H9 (cell line): Measurements from ENCODE around the gene OLIG3. TPM values are rescaled to one million over a fixed set of nuclear protein-coding genes. Genes with fewer than 3 reads are reported as not detected.

Experiments
- DNase-seq: peaks from one replicate; pipeline ENCODE4 v3.0.0-alpha.2; 2017
- H2AFZ ChIP-seq: one replicate; pipeline ENCODE4 v1.6.1; 2013; ENCODE audit warnings: mild to moderate bottlenecking, low read length, control low read depth, moderate library complexity
- H2AK5ac ChIP-seq: 2 replicates; pipeline ENCODE4 v1.6.1; 2013; ENCODE audit warnings: low read length, control low read depth, mixed read lengths; ENCODE audit not compliant: insufficient read length
- H2BK120ac ChIP-seq: one replicate; pipeline ENCODE4 v1.6.1; 2013; ENCODE audit warnings: low read depth, mild to moderate bottlenecking, low read length, control low read depth, inconsistent platforms; ENCODE audit not compliant: poor library complexity, severe bottlenecking
- H2BK12ac ChIP-seq: 2 replicates; pipeline ENCODE4 v1.6.1; 2013; ENCODE audit warnings: low read length, control low read depth, mixed read lengths, low read depth; ENCODE audit not compliant: insufficient read length
- H2BK15ac ChIP-seq: 2 replicates; pipeline ENCODE4 v1.6.1; 2013; ENCODE audit warnings: low read depth, low read length, control low read depth
- H2BK20ac ChIP-seq: one replicate; pipeline ENCODE4 v1.6.1; 2013; ENCODE audit warnings: low read depth, mild to moderate bottlenecking, low read length, control low read depth, inconsistent platforms; ENCODE audit not compliant: poor library complexity, severe bottlenecking
- H2BK5ac ChIP-seq: 2 replicates; pipeline ENCODE4 v1.6.1; 2013; ENCODE audit warnings: low read length, control low read depth, mixed read lengths; ENCODE audit not compliant: insufficient read length
- H3K14ac ChIP-seq: 2 replicates; pipeline ENCODE4 v1.6.1; 2013; ENCODE audit warnings: low read length, control low read depth; ENCODE audit not compliant: insufficient read depth
- H3K18ac ChIP-seq: 2 replicates; pipeline ENCODE4 v1.6.1; 2013; ENCODE audit warnings: low read depth, mild to moderate bottlenecking, mixed read lengths, low read length, control low read depth; ENCODE audit not compliant: insufficient read length
- H3K23ac ChIP-seq: 2 replicates; pipeline ENCODE4 v1.6.1; 2013; ENCODE audit warnings: low read length, control low read depth, mixed read lengths, low read depth; ENCODE audit not compliant: insufficient read length
- H3K23me2 ChIP-seq: 2 replicates; pipeline ENCODE4 v1.6.1; 2013; ENCODE audit warnings: low read depth, mild to moderate bottlenecking, mixed read lengths, low read length, control low read depth; ENCODE audit not compliant: insufficient read length, poor library complexity, severe bottlenecking
- H3K27ac ChIP-seq: 2 replicates; pipeline ENCODE4 v1.5.1; 2013; ENCODE audit warnings: low read length, control low read depth, mixed read lengths, low read depth; ENCODE audit not compliant: insufficient read length
- H3K27me3 ChIP-seq: 2 replicates; pipeline ENCODE4 v1.6.1; 2013; ENCODE audit warnings: low read length, control low read depth, inconsistent platforms; ENCODE audit not compliant: insufficient read depth
- H3K4ac ChIP-seq: 2 replicates; pipeline ENCODE4 v1.6.1; 2013; ENCODE audit warnings: low read depth, mild to moderate bottlenecking, control low read depth, inconsistent platforms, low read length, moderate library complexity
- H3K4me1 ChIP-seq: 2 replicates; pipeline ENCODE4 v1.6.1; 2013; ENCODE audit warnings: low read length, control low read depth, inconsistent platforms; ENCODE audit not compliant: insufficient read depth
- H3K4me2 ChIP-seq: 2 replicates; pipeline ENCODE4 v1.6.1; 2013; ENCODE audit warnings: low read length, control low read depth, mixed read lengths; ENCODE audit not compliant: insufficient read length, insufficient read depth
- H3K56ac ChIP-seq: 2 replicates; pipeline ENCODE4 v1.6.1; 2013; ENCODE audit warnings: low read depth, mild to moderate bottlenecking, mixed read lengths, low read length, control low read depth; ENCODE audit not compliant: insufficient read length
- H3K79me1 ChIP-seq: 2 replicates; pipeline ENCODE4 v1.6.1; 2013; ENCODE audit warnings: low read depth, mild to moderate bottlenecking, moderate library complexity, low read length, control low read depth, inconsistent platforms; ENCODE audit not compliant: insufficient read depth, poor library complexity, severe bottlenecking
- H3K79me2 ChIP-seq: 2 replicates; pipeline ENCODE4 v1.6.1; 2013; ENCODE audit warnings: low read length, control low read depth, inconsistent platforms; ENCODE audit not compliant: insufficient read depth
- H3K9ac ChIP-seq: 2 replicates; pipeline ENCODE4 v1.6.1; 2013; ENCODE audit warnings: low read length, control low read depth, mixed read lengths; ENCODE audit not compliant: insufficient read length; ENCODE audit errors: extremely low read depth
- H3K9me3 ChIP-seq: one replicate; pipeline ENCODE4 v1.6.1; 2013; ENCODE audit warnings: low read depth, low read length, inconsistent platforms; ENCODE audit not compliant: control insufficient read depth
- H3T11ph ChIP-seq: one replicate; pipeline ENCODE4 v1.6.1; 2013; ENCODE audit warnings: mild to moderate bottlenecking, low read length, control low read depth, inconsistent platforms
- H4K20me1 ChIP-seq: one replicate; pipeline ENCODE4 v1.6.1; 2013; ENCODE audit not compliant: control insufficient read depth, insufficient read length, insufficient read depth
- H4K5ac ChIP-seq: 2 replicates; pipeline ENCODE4 v1.6.1; 2013; ENCODE audit warnings: low read depth, mild to moderate bottlenecking, mixed read lengths, low read length, control low read depth; ENCODE audit not compliant: insufficient read length
- H4K8ac ChIP-seq: replicated peaks from 2 replicates; pipeline ENCODE4 v1.6.1; 2013; ENCODE audit warnings: low read length, control low read depth, mixed read lengths, low read depth; ENCODE audit not compliant: insufficient read length
- H4K91ac ChIP-seq: 2 replicates; pipeline ENCODE4 v1.6.1; 2013; ENCODE audit warnings: low read depth, mild to moderate bottlenecking, moderate library complexity, mixed read lengths, low read length, control low read depth; ENCODE audit not compliant: insufficient read length
- H3K27ac Mint-ChIP-seq, 3 experiments: 2 replicates in 2 of 3; 3 replicates in 1 of 3; pipeline ENCODE4 v1.8.0; 2020 to 2021; ENCODE audit warnings: mixed read lengths in 3 of 3, mild to moderate bottlenecking in 1 of 3, moderate library complexity in 1 of 3
- H3K27me3 Mint-ChIP-seq: 2 replicates; pipeline ENCODE4 v1.8.0; 2021; ENCODE audit warnings: low read depth, mild to moderate bottlenecking, moderate library complexity, mixed read lengths
- H3K36me3 Mint-ChIP-seq, 3 experiments: 2 replicates in 2 of 3; 3 replicates in 1 of 3; pipeline ENCODE4 v1.8.0; 2020 to 2021; ENCODE audit warnings: low read depth in 3 of 3, mixed read lengths in 3 of 3; ENCODE audit not compliant: insufficient read depth in 1 of 3
- H3K4me1 Mint-ChIP-seq, 2 experiments: 2 replicates each; pipeline ENCODE4 v1.8.0; 2020; ENCODE audit warnings: mixed read lengths in 2 of 2
- H3K4me3 Mint-ChIP-seq, 2 experiments: 2 replicates in 1 of 2; 3 replicates in 1 of 2; pipeline ENCODE4 v1.8.0; 2020 to 2021; ENCODE audit warnings: mild to moderate bottlenecking in 2 of 2, mixed read lengths in 2 of 2, moderate library complexity in 1 of 2
- H3K9me3 Mint-ChIP-seq, 2 experiments: 2 replicates in 1 of 2; 3 replicates in 1 of 2; pipeline ENCODE4 v1.8.0; 2020; ENCODE audit warnings: mild to moderate bottlenecking in 2 of 2, mixed read lengths in 2 of 2, moderate library complexity in 1 of 2
- WGBS: extraction: QIAGEN DNeasy Blood & Tissue Kit; methylation state at CpG from one replicate; pipeline ENCODE4 v1.1.7; 2013; ENCODE audit warnings: missing lambda C conversion rate, low lambda C conversion rate, mixed read lengths; ENCODE audit not compliant: insufficient read length; ENCODE audit errors: extremely low coverage; 5-methylcytosine and 5-hydroxymethylcytosine counted together
- total RNA-seq: library from RNA; stranded (reverse); gene quantifications from 2 replicates; pipeline ENCODE4 v1.2.1, GENCODE V29; 2021
- TF ChIP-seq, protein P1 (sequence below): fragments of 200-600 bp; sonication (generic); conservative IDR thresholded peaks from 3 replicates; pipeline ENCODE4 v1.8.0; 2021; ENCODE audit warnings: antibody characterized with exemption, mild to moderate bottlenecking

The OLIG3 gene
- total RNA-seq, 1 experiment from 2014 or later = 0.22 TPM

DNA sequence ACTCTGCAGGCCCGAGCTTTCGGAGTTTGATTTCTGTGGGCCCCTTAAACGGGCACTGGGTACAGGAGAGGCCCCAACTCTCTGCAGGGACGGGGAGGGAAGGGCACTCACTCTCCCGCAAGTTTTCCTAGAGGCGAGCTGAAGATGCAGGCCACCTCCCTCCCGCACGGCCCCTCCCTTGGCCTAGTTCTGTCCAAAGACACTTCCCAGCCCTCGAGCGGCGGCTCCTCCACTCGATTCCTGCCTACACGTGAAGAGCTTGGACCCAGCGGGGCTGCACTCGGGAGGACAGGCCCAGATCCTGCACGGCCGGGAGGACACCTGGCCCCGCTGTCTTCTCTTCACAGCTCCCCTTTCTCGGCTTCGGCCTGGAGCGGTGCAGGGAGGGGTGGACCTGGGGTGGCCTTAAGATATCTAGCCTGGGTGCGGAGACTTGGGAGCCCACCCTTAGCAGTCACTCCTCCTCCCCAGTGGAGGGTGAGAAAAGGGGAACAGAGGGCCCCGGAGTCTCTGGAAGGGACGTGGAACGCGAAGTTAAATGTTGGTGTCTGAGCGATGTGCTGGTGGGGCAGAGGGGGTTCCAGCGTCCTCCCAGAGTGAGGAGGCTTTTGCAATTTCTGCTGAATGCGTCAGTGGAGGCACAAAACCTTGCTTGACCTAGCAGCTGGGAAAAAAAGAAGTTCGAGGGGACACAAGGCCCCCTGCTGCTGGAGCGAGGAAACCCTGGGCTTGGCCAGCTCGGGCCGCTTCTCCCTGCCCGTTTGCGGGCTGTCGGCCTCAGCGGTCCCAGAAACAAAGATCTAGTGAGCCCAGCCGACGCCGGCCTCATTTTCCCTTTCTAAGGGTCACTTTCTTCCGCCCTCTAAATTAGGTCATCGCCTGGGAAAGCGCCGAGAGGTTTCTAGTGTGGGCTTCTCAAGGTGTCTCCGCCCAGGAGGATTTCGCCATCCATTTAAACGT lies 4.9 kb downstream of the OLIG3 start:
- H2AFZ ChIP-seq = peak overlapping the region; percentile 6
- no peak overlapping the region for H2BK120ac ChIP-seq
- peak overlapping the region; percentile 60 to 87 for H3K4me3 Mint-ChIP-seq
- no peak overlapping the region for H4K91ac ChIP-seq
- H3K23me2 ChIP-seq = peaks cover 30% of the 10 kb centered on the region
- no peak overlapping the region for H3K14ac ChIP-seq
- no peak overlapping the region for H3K9ac ChIP-seq
- H3K4me2 ChIP-seq = peak overlapping the region; percentile 77
- no peak overlapping the region for H3K18ac ChIP-seq
- no peak overlapping the region for H3K4ac ChIP-seq
- peak; percentile 73 for DNase-seq
- peaks cover 2% of the 10 kb centered on the region for H4K20me1 ChIP-seq
- no peak overlapping the region for H3T11ph ChIP-seq
- no peak overlapping the region for H4K8ac ChIP-seq
- TF ChIP-seq, protein P1, sequence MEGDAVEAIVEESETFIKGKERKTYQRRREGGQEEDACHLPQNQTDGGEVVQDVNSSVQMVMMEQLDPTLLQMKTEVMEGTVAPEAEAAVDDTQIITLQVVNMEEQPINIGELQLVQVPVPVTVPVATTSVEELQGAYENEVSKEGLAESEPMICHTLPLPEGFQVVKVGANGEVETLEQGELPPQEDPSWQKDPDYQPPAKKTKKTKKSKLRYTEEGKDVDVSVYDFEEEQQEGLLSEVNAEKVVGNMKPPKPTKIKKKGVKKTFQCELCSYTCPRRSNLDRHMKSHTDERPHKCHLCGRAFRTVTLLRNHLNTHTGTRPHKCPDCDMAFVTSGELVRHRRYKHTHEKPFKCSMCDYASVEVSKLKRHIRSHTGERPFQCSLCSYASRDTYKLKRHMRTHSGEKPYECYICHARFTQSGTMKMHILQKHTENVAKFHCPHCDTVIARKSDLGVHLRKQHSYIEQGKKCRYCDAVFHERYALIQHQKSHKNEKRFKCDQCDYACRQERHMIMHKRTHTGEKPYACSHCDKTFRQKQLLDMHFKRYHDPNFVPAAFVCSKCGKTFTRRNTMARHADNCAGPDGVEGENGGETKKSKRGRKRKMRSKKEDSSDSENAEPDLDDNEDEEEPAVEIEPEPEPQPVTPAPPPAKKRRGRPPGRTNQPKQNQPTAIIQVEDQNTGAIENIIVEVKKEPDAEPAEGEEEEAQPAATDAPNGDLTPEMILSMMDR = no peak
- H3K79me2 ChIP-seq = no peaks in the 10 kb centered on the region
- H3K79me1 ChIP-seq = no peaks in the 10 kb centered on the region
- H3K9me3 Mint-ChIP-seq = no peaks in the 10 kb centered on the region; a peak in 2 of 5 replicates
- no peak overlapping the region for H2BK15ac ChIP-seq
- H2BK20ac ChIP-seq = no peak overlapping the region
- H3K4me1 ChIP-seq = no peaks in the 10 kb centered on the region; the same call in 1 of the 2 replicates
- no peaks in the 10 kb centered on the region for H3K9me3 ChIP-seq
- peaks cover 76% of the 10 kb centered on the region for H3K27me3 ChIP-seq
- H2BK12ac ChIP-seq = no peak overlapping the region
- no peak overlapping the region for H3K56ac ChIP-seq
- peaks cover 100% of the 10 kb centered on the region for H3K27me3 Mint-ChIP-seq
- H4K5ac ChIP-seq = no peak overlapping the region
- no peaks in the 10 kb centered on the region; a peak in 1 of 7 replicates for H3K36me3 Mint-ChIP-seq
- no peak overlapping the region for H3K23ac ChIP-seq
- H3K4me1 Mint-ChIP-seq = peaks cover 63 to 73% of the 10 kb centered on the region in 2 experiments
- H3K27ac Mint-ChIP-seq = no peak overlapping the region
- H3K27ac ChIP-seq = no peak overlapping the region
- no CpG with 5 or more reads among the region's 47 CpGs for whole genome bisulfite sequencing
- no peak overlapping the region for H2AK5ac ChIP-seq
- no peak overlapping the region for H2BK5ac ChIP-seq
